Stimulated activated naive CD8-positive, alpha-beta T cell treated with anti-CD3 and anti-CD28 coated beads, Interleukin-15, Interleukin-2, amounts not matched to agents 100 U/mL and 50 U/mL, for 24 hours (primary cell): ENCODE measurements around the gene CLCN1.
"Not testable (repeated sequence)": the region's sequence is repeated elsewhere in the genome, so short reads cannot be mapped to it uniquely, and the experiment has no call there.

Experiments
- ATAC-seq: fragments of 150-1000 bp; cut with Tn5 transposase; one replicate; pipeline ENCODE4 v1.10.0; 2021
- DNase-seq: peaks from one replicate; pipeline ENCODE4 v3.0.0; 2021

CLCN1 gene

DNA sequence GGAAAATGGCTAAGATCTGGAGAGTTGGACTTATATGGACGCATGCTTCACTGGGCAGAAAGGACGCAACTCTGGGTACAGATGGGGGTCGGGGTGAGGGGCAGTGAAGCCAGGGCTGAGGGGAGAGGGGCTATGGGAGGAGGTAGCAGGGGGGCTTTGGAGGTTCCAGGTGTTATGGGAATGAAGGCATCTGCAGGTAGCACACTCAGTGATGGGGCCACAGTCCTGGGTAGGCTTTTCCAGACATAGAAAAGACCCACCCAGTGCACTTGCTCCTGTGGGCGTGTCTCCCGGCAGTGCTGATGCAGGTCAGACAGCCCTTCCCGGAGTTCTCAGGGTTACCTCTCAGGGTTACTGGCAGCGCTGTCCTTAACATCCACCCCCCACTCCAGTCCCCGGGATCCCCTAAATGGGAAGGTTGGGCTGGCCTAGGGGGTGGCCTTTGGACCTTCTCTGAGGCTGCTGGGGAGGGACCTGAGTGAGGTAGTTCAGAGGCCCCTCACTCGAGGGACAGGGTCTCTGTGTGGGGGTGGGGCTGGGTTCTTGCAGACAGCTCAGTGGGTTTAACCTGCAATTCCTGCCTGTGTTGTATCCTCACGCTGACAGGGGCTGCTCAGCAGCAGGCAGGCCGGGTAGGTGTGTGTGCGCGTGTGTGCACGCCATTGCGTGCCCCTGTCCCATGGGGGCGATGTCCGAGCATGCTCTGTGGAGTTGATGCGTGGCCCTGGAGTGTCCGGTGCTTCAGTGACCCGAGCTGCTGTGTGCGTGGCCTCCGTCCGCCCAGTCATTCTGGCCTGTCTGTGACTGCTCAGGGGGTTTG is 71.5 kb downstream of the CLCN1 start:
- no peak for ATAC-seq

GRCh38 chr7:143388051-143388450 is 72.1 kb downstream of the CLCN1 start:
- DNase-seq (no peak), ATAC-seq (no peak)

More for the DNA sequence above, 71.5 kb downstream of the CLCN1 start:
- DNase-seq: no peak

DNA sequence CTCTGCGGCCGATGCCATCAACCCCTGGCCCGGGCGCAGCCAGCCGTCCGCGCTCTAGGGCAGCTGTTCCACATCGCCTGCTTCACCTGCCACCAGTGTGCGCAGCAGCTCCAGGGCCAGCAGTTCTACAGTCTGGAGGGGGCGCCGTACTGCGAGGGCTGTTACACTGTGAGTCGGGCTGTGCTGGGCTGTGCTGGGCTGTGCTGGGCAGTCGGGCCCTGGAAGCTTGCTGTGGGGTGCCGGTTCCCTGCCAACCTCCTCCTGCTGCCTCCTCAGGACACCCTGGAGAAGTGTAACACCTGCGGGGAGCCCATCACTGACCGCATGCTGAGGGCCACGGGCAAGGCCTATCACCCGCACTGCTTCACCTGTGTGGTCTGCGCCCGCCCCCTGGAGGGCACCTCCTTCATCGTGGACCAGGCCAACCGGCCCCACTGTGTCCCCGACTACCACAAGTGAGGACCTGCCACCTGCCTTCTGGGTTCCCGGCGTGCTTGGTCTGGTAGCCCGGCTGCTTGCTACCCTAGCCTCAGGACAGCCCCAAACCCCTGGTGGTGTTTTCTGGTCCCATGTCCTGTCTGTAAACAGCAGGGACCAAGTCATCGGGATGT is 72.7 kb downstream of the CLCN1 start:
- DNase-seq (no peak), ATAC-seq (no peak)

DNA sequence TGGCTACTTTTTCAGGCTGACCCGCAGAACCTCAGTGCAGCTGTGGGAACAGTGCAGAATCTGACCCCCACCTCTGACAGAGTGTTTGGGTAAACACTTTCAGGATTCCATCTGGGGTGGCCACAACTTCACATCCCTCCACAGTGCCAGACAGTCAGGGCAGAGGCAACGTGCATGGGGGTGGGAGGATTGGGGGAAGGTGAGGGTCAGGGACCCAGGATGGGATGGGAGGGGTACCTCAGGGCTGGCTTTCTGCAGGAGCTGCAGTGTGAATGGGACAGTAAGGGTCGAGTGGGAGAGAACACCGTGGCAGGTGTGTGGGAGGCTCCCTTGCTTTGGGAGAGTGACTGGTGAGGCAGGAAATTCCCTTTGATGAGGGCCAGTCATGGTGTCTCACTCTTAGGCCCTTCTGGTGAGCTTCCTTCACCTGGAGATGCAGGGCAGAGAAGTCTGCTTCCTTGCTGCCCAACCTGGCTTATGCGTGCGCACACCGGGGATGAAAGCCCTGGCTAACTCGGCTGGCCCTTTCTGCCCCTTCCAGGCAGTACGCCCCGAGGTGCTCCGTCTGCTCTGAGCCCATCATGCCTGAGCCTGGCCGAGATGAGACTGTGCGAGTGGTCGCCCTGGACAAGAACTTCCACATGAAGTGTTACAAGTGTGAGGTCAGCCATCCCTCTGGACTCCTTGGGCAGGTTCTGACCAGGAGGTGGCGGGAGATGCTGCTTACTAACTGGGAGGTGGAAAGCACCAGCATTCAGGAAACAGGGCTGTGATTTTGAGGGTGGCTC is 73.6 kb downstream of the CLCN1 start:
- DNase-seq (no peak), ATAC-seq (no peak)

GRCh38 chr7:143390104-143390772 is 74.3 kb downstream of the CLCN1 start:
- ATAC-seq (no peak), DNase-seq (no peak)

GRCh38 chr7:143390773-143391317 is 74.9 kb downstream of the CLCN1 start:
- DNase-seq (no peak), ATAC-seq (no peak)

DNA sequence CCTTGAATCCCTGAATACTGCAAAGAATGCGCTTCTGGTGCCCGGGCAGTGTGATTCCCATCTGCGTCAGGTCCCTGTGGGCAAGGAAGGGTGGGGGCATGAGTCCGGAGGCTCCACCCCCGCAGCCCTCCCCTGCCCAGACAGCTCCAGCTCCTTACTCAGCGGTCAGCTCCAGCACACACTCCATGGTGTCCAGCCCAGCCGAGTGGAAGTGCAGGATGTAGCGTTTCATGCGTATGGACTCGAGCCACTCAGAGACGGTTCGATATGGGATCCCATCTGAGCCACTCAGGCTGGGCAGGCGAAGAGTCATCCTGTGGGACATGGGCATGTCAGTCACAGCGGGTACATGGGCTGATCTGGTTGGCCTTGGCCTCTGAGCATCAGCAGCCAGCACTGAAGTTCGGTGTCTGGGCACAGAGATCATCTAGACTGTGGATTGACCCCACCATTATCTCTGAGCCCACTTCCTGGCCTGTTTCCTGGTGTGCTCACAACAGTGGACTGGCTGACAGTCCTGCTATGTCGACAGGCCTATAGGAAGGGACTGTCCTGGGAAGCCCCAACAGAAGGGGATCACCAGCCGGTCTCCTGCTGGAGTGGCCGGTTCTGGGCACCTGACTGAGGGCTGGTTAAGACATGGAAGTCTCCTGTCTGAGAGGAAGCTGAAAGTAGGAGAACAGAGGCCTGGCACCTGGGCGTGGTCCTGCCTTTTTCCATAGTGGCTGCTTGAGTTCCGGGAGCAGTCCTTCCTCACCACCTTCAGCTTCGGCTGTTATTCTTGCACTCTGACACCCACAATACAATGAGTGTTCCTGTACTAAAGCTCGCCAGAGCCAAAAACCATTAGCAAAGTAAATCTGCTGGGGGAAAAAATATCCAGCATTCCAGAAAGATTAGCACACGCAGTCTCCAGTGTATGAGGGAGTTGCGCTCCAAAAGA is 75.8 kb downstream of the CLCN1 start:
- DNase-seq: no peak
- ATAC-seq: no peak

- ATAC-seq, DNase-seq: not testable (repeated sequence)
Measured at GRCh38 chr7:143392427-143392826, 76.5 kb downstream of the CLCN1 start.

DNA sequence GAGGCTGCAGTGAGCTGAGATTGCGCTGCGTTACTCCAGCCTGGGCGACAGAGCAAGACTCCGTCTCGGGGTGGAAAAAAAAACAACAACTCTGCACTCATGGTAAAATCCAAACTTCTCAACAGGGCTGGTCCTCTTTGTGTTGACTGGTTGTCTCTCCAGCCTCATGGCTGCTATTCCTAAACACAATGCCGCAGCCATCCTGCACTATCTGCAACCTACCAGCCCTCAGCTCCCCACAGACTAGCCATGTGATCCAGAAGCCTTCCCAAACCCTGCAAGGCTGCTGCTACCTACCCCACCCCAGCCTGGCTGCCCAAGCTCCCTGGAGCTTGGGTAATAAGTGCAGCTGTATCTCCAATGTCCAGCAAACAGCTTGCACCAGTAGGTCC is 77.0 kb downstream of the CLCN1 start:
- ATAC-seq: no peak

DNA sequence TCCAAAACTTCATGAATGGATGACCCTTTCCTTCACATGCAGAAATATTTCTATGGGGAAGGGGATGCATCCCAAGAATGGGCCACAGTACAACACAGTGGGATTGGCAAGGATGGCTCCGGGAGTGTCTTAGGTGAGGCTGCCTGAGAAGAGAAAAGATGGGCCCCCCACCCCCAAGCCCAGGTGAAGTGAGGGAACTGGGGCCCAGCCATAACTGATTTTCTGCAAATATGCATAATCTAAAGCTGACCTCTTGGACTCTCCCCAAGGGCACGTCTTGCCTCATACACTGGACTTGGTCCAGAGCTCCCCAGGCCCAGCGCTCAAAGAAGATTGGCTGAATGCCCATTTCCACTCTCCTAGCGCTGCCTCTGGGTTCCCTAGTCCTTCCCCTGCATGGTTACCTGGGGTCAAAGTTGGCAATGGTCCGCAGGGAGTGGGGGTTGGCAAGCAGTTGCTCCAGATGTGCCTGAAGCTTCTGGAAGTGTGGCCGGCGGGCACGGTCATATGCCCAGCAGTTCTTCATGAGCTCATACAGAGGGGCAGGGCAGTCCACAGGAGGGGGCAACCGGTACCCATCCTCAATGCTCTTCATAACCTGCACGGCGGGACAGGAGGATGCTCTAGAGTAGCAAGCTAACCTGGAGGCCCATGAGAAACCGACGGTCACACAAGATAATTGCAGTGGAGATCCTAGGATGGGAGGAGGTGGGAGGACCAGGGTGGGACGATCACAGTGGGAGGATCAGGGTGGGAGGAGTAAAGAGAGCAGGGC is 77.5 kb downstream of the CLCN1 start:
- DNase-seq (no peak), ATAC-seq (no peak)

More for the DNA sequence above, 77.0 kb downstream of the CLCN1 start:
- DNase-seq: no peak

GRCh38 chr7:143394068-143394467 is 78.2 kb downstream of the CLCN1 start:
- ATAC-seq (no peak), DNase-seq (no peak)

- ATAC-seq (no peak), DNase-seq (no peak)
Measured at GRCh38 chr7:143394777-143395176, 78.9 kb downstream of the CLCN1 start.

- no peak for ATAC-seq
- DNase-seq: no peak
Measured at GRCh38 chr7:143395187-143396149, 79.6 kb downstream of the CLCN1 start.

- ATAC-seq (no peak), DNase-seq (no peak)
Measured at GRCh38 chr7:143396182-143396581, 80.3 kb downstream of the CLCN1 start.

- no peak for ATAC-seq
- DNase-seq: no peak
Measured at GRCh38 chr7:143396625-143397556, 81.0 kb downstream of the CLCN1 start.

- ATAC-seq: no peak
- DNase-seq: no peak
Measured at GRCh38 chr7:143397710-143398530, 82.0 kb downstream of the CLCN1 start.

DNA sequence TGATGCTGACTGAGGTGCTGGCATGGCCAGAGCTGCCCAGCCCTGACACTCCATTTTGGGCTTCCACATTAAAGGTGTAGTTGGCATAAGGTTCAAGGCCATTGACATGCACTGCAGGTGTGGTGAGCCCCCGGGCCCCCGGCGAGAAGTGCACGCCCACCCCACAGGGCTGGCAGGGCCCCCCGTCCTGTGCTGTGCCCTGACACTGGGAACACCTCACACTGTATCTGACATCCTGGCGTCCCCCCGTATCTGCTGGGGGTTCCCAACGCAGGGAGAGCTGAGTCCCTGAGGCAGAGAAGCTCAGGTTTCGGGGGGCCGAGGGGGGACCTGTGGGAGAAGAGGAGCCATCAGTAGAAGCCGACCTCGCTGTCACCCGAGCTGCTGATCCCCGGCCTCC is 82.7 kb downstream of the CLCN1 start:
- ATAC-seq (no peak), DNase-seq (no peak)
